ENCODE results near the gene EPHB3. TPM values are rescaled to one million over a fixed set of nuclear protein-coding genes. Genes with fewer than 3 reads are reported as not detected.

EPHB3 gene
- total RNA-seq, 2 experiments from 2014 or later: 0.19 to 0.22 TPM

GRCh38 chr3:184541886-184542562 is 19.6 kb upstream of the EPHB3 start:
- Histone ChIP-seq H3K27ac (ENCODE audit: low read depth in 1 of 2, low read length in 2 of 2) (no peak overlapping the region), H3K4me1 (ENCODE audit: insufficient read depth, low read length) (peaks cover 11% of the 10 kb centered on the region), H3K27me3 (ENCODE audit: control insufficient read depth in 1 of 2, insufficient read depth in 2 of 2, low read length in 2 of 2) (peaks cover 5 to 7% of the 10 kb centered on the region in 2 experiments), H3K9me3 (ENCODE audit: control insufficient read depth in 1 of 2, insufficient read depth in 1 of 2, low read length in 2 of 2) (no peaks in the 10 kb centered on the region), H3K4me3 (ENCODE audit: low read length) (no peak overlapping the region), H3K36me3 (ENCODE audit: insufficient read depth, low read length) (no peaks in the 10 kb centered on the region)
- ATAC-seq (ENCODE audit: poor library complexity): no peak
- DNase-seq: no peak
- Mint-ChIP-seq H3K9me3 (no peaks in the 10 kb centered on the region), H3K27me3 (peaks cover 27% of the 10 kb centered on the region), H3K36me3 (ENCODE audit: low read depth) (no peaks in the 10 kb centered on the region), H3K4me3 (no peak overlapping the region), H3K27ac (no peak overlapping the region), H3K4me1 (ENCODE audit: low read depth) (peaks cover 22% of the 10 kb centered on the region)
- intact Hi-C loops (cut with DNase I, micrococcal nuclease): loop anchor here (1.0 to 10.0 kb wide), 7 partner anchors 29 to 645 kb away; no protein-coding TSS in a partner anchor
- POLR2A ChIA-PET: interaction anchor here (1.1 to 1.6 kb wide), 3 partner anchors 15 to 124 kb away, joined by 3 to 4 read pairs (median 3); no protein-coding TSS in a partner anchor
- CTCF ChIA-PET: interaction anchor here (0.6 to 3.5 kb wide), 8 partner anchors 15 to 710 kb away, joined by 3 to 16 read pairs (median 5); partner anchors contain the start of gene EPHB3
- no peak for TF ChIP-seq CTCF (IDR thresholded peaks at IDR 0.05)

GRCh38 chr3:184542577-184542976 is 19.0 kb upstream of the EPHB3 start:
- Mint-ChIP-seq H3K36me3 (ENCODE audit: low read depth) (no peaks in the 10 kb centered on the region), H3K4me1 (ENCODE audit: low read depth) (peaks cover 22% of the 10 kb centered on the region), H3K27ac (no peak overlapping the region), H3K27me3 (peaks cover 27% of the 10 kb centered on the region), H3K4me3 (no peak overlapping the region), H3K9me3 (no peaks in the 10 kb centered on the region)
- POLR2A ChIA-PET: interaction anchor here (1.1 to 1.6 kb wide), 2 partner anchors 14 to 16 kb away, joined by 3 to 4 read pairs; no protein-coding TSS in a partner anchor
- no peaks in the 10 kb centered on the region for H3K36me3 ChIP-seq (ENCODE audit: insufficient read depth, low read length)
- intact Hi-C loops (cut with DNase I, micrococcal nuclease): loop anchor here (2.0 to 10.0 kb wide), 5 partner anchors 30 to 645 kb away; no protein-coding TSS in a partner anchor
- H3K4me1 ChIP-seq (ENCODE audit: insufficient read depth, low read length): peaks cover 11% of the 10 kb centered on the region
- DNase-seq: no peak
- peaks cover 5 to 7% of the 10 kb centered on the region in 2 experiments for H3K27me3 ChIP-seq (ENCODE audit: control insufficient read depth in 1 of 2, insufficient read depth in 2 of 2, low read length in 2 of 2)
- no peak overlapping the region for H3K27ac ChIP-seq (ENCODE audit: low read depth in 1 of 2, low read length in 2 of 2)
- CTCF ChIA-PET: interaction anchor here (2.1 to 3.5 kb wide), 3 partner anchors 19 to 237 kb away, joined by 5 to 16 read pairs (median 16); partner anchors contain the start of gene EPHB3
- no peaks in the 10 kb centered on the region for H3K9me3 ChIP-seq (ENCODE audit: control insufficient read depth in 1 of 2, insufficient read depth in 1 of 2, low read length in 2 of 2)
- no peak overlapping the region for H3K4me3 ChIP-seq (ENCODE audit: low read length)
- no peak for ATAC-seq (ENCODE audit: poor library complexity)
- no peak for TF ChIP-seq CTCF (IDR thresholded peaks at IDR 0.05)

GRCh38 chr3:184543256-184543655 is 18.3 kb upstream of the EPHB3 start:
- peaks cover 5 to 7% of the 10 kb centered on the region in 2 experiments for H3K27me3 ChIP-seq (ENCODE audit: control insufficient read depth in 1 of 2, insufficient read depth in 2 of 2, low read length in 2 of 2)
- Mint-ChIP-seq H3K36me3 (ENCODE audit: low read depth) (no peaks in the 10 kb centered on the region), H3K4me1 (ENCODE audit: low read depth) (peaks cover 22% of the 10 kb centered on the region), H3K27me3 (peaks cover 26% of the 10 kb centered on the region), H3K27ac (no peak overlapping the region), H3K9me3 (no peaks in the 10 kb centered on the region), H3K4me3 (no peak overlapping the region)
- H3K4me1 ChIP-seq (ENCODE audit: insufficient read depth, low read length): peaks cover 11% of the 10 kb centered on the region
- no peak for ATAC-seq (ENCODE audit: poor library complexity)
- no peak overlapping the region for H3K4me3 ChIP-seq (ENCODE audit: low read length)
- CTCF ChIA-PET: interaction anchor here (0.6 to 3.5 kb wide), 3 partner anchors 18 to 317 kb away, joined by 3 to 16 read pairs (median 16); partner anchors contain the start of gene EPHB3
- intact Hi-C loops (cut with DNase I, micrococcal nuclease): loop anchor here (2.0 to 10.0 kb wide), 5 partner anchors 30 to 646 kb away; no protein-coding TSS in a partner anchor
- POLR2A ChIA-PET: no interaction called here
- no peak overlapping the region for H3K27ac ChIP-seq (ENCODE audit: low read depth in 1 of 2, low read length in 2 of 2)
- DNase-seq: no peak
- no peaks in the 10 kb centered on the region for H3K36me3 ChIP-seq (ENCODE audit: insufficient read depth, low read length)
- no peaks in the 10 kb centered on the region for H3K9me3 ChIP-seq (ENCODE audit: control insufficient read depth in 1 of 2, insufficient read depth in 1 of 2, low read length in 2 of 2)
- TF ChIP-seq CTCF (IDR thresholded peaks at IDR 0.05): no peak
